ENCODE results near the gene RTL3. TPM values are rescaled to one million over a fixed set of nuclear protein-coding genes. Genes with fewer than 3 reads are reported as not detected.

RTL3 gene
- total RNA-seq, 1 experiment from 2014 or later = not detected

- no peaks in the 10 kb centered on the region for H4K20me1 ChIP-seq (ENCODE audit: insufficient read depth)
- no peak overlapping the region for H3K4me3 ChIP-seq
- H3K4me1 ChIP-seq (replicated peaks; ENCODE audit: insufficient read depth) = no peaks in the 10 kb centered on the region
- H3K27me3 ChIP-seq (ENCODE audit: insufficient read depth, low read depth) = no peaks in the 10 kb centered on the region
- no peak overlapping the region for H2AFZ ChIP-seq
- no peaks in the 10 kb centered on the region for H3K9me3 ChIP-seq (ENCODE audit: insufficient read depth, low read depth)
- H3K4me2 ChIP-seq = no peak overlapping the region
- POLR2A ChIA-PET (ENCODE audit: unreplicated experiment) = no interaction called here
- no peak overlapping the region for H3K27ac ChIP-seq
- no peaks in the 10 kb centered on the region for H3F3A ChIP-seq (ENCODE audit: insufficient read depth, low read depth)
- intact Hi-C loops (cut with micrococcal nuclease; ENCODE audit: unreplicated experiment) = loop anchor here (5.0 kb wide), 1 partner anchor 149 kb away; no protein-coding TSS in a partner anchor
- no peaks in the 10 kb centered on the region for H3K9me2 ChIP-seq (ENCODE audit: insufficient read depth)
- H3K79me2 ChIP-seq (ENCODE audit: low read depth) = no peaks in the 10 kb centered on the region
- no peak for DNase-seq
- TF ChIP-seq EZH2 (IDR thresholded peaks at IDR 0.05; ENCODE audit: low read depth) (no peak), CTCF (conservative IDR thresholded peaks at IDR 0.05) (no peak)
- BruUV-seq (replicated peaks) = no TSS peak
- H3K36me3 ChIP-seq (ENCODE audit: low read depth) = no peaks in the 10 kb centered on the region
- CTCF ChIA-PET = no interaction called here
Observed at GRCh38 chrX:78706071-78706470, 46.9 kb upstream of the RTL3 start.

GRCh38 chrX:78693536-78693935 is 34.4 kb upstream of the RTL3 start:
- Histone ChIP-seq H3F3A (ENCODE audit: insufficient read depth, low read depth) (no peaks in the 10 kb centered on the region), H2AFZ (no peak overlapping the region), H3K79me2 (ENCODE audit: low read depth) (no peaks in the 10 kb centered on the region), H3K4me2 (no peak overlapping the region), H3K27me3 (ENCODE audit: insufficient read depth, low read depth) (no peaks in the 10 kb centered on the region), H3K9me3 (ENCODE audit: insufficient read depth, low read depth) (no peaks in the 10 kb centered on the region), H3K27ac (no peak overlapping the region), H3K4me3 (no peak overlapping the region), H4K20me1 (ENCODE audit: insufficient read depth) (no peaks in the 10 kb centered on the region), H3K36me3 (ENCODE audit: low read depth) (no peaks in the 10 kb centered on the region), H3K9me2 (ENCODE audit: insufficient read depth) (no peaks in the 10 kb centered on the region), H3K4me1 (replicated peaks; ENCODE audit: insufficient read depth) (no peaks in the 10 kb centered on the region)
- CTCF ChIA-PET = no interaction called here
- POLR2A ChIA-PET (ENCODE audit: unreplicated experiment) = no interaction called here
- BruUV-seq (replicated peaks) = no TSS peak
- no peak for DNase-seq
- intact Hi-C loops (cut with micrococcal nuclease; ENCODE audit: unreplicated experiment) = no loop called here
- no peak for TF ChIP-seq CTCF (conservative IDR thresholded peaks at IDR 0.05)
- no peak for TF ChIP-seq EZH2 (IDR thresholded peaks at IDR 0.05; ENCODE audit: low read depth)

- DNase-seq = no peak
- intact Hi-C loops (cut with micrococcal nuclease; ENCODE audit: unreplicated experiment) = no loop called here
- H3K4me1 ChIP-seq (replicated peaks; ENCODE audit: insufficient read depth) = no peaks in the 10 kb centered on the region
- H3K27ac ChIP-seq = no peak overlapping the region
- H3F3A ChIP-seq (ENCODE audit: insufficient read depth, low read depth) = no peaks in the 10 kb centered on the region
- no peaks in the 10 kb centered on the region for H3K36me3 ChIP-seq (ENCODE audit: low read depth)
- no TSS peak for BruUV-seq (replicated peaks)
- TF ChIP-seq EZH2 (IDR thresholded peaks at IDR 0.05; ENCODE audit: low read depth) (no peak), CTCF (conservative IDR thresholded peaks at IDR 0.05) (no peak)
- H3K27me3 ChIP-seq (ENCODE audit: insufficient read depth, low read depth) = no peaks in the 10 kb centered on the region
- ChIA-PET CTCF (no interaction called here), POLR2A (ENCODE audit: unreplicated experiment) (no interaction called here)
- H3K9me2 ChIP-seq (ENCODE audit: insufficient read depth) = no peaks in the 10 kb centered on the region
- H3K4me2 ChIP-seq = no peak overlapping the region
- H3K4me3 ChIP-seq = no peak overlapping the region
- no peaks in the 10 kb centered on the region for H4K20me1 ChIP-seq (ENCODE audit: insufficient read depth)
- no peaks in the 10 kb centered on the region for H3K9me3 ChIP-seq (ENCODE audit: insufficient read depth, low read depth)
- H3K79me2 ChIP-seq (ENCODE audit: low read depth) = no peaks in the 10 kb centered on the region
- no peak overlapping the region for H2AFZ ChIP-seq
Observed at GRCh38 chrX:78693012-78693411, 33.9 kb upstream of the RTL3 start.
